ENCODE data around the gene IQSEC1. TPM values are rescaled to one million over a fixed set of nuclear protein-coding genes. Genes with fewer than 3 reads are reported as not detected.
"Not testable (repeated sequence)": the region's sequence is repeated elsewhere in the genome, so short reads cannot be mapped to it uniquely, and the experiment has no call there.

IQSEC1 gene
- total and polyA plus RNA-seq, 2 donors (not counting 3 experiments of a cell fraction or from before 2014, with no cell fraction given), result 5.2 to 18.0 TPM

GRCh38 chr3:12879191-12879815 is 193.9 kb downstream of the IQSEC1 start:
- Histone ChIP-seq H3K9me1 (replicated peaks; ENCODE audit: control insufficient read depth, extremely low read depth, insufficient read depth, low read length) (no peaks in the 10 kb centered on the region), H2AFZ (ENCODE audit: low read depth, low read length) (no peak overlapping the region), H3K4me2 (ENCODE audit: insufficient read depth, low read length) (no peak overlapping the region), H3K36me3 (ENCODE audit: control insufficient read depth in 2 of 2, extremely low read depth in 1 of 2, insufficient read depth in 2 of 2, low read length in 2 of 2) (no peaks in the 10 kb centered on the region), H3K27me3 (ENCODE audit: control insufficient read depth in 2 of 2, insufficient read depth in 2 of 2, low read length in 2 of 2) (no peaks in the 10 kb centered on the region), H4K20me1 (replicated peaks; ENCODE audit: control insufficient read depth, extremely low read depth, insufficient read depth, low read length) (no peaks in the 10 kb centered on the region), H3K9me3 (replicated peaks; ENCODE audit: control insufficient read depth, insufficient read depth, low read length) (no peaks in the 10 kb centered on the region), H3K4me3 (replicated peaks in 1 of 3; ENCODE audit: insufficient read depth in 1 of 3, low read depth in 1 of 3, low read length in 3 of 3) (no peak overlapping the region), H3K4me1 (ENCODE audit: control insufficient read depth, extremely low read depth, insufficient read depth, low read length) (no peaks in the 10 kb centered on the region), H3K79me2 (ENCODE audit: control insufficient read depth, insufficient read depth, low read length) (no peaks in the 10 kb centered on the region), H3K27ac (ENCODE audit: insufficient read depth, low read depth, low read length) (no peak overlapping the region), H3K9ac (replicated peaks; ENCODE audit: extremely low read depth, insufficient read depth, low read length) (no peak overlapping the region)
- TF ChIP-seq GATA2 (IDR thresholded peaks at IDR 0.05; ENCODE audit: insufficient read depth, insufficient read length, low read depth, low read length) (no peak), MYC (IDR thresholded peaks at IDR 0.05; ENCODE audit: low read depth, low read length) (no peak), JUN (IDR thresholded peaks at IDR 0.05; ENCODE audit: borderline replicate concordance, insufficient read depth, insufficient read length, low read depth) (no peak), POLR2A (IDR thresholded peaks at IDR 0.05; ENCODE audit: low read depth, low read length) (no peak)
- ChIA-PET CTCF (interaction anchor here (0.9 to 1.7 kb wide), 4 partner anchors 11 to 105 kb away, joined by 3 to 6 read pairs (median 5); no protein-coding TSS in a partner anchor), POLR2A (no interaction called here)
- intact Hi-C loops (cut with micrococcal nuclease), result no loop called here
- dilution Hi-C loops (cut with MboI; ENCODE audit: extremely low pct_ligation_motif_present, low sequenced_read_pairs), result no loop called here
- no TSS peak for BruUV-seq (replicated peaks)
- DNase-seq (ENCODE audit: low read depth, low spot score), result no peak
- FAIRE-seq, result no peak

- H4K20me1 ChIP-seq (replicated peaks; ENCODE audit: control insufficient read depth, extremely low read depth, insufficient read depth, low read length); FAIRE-seq; H3K79me2 ChIP-seq (ENCODE audit: control insufficient read depth, insufficient read depth, low read length); BruUV-seq (replicated peaks); H3K9ac ChIP-seq (replicated peaks; ENCODE audit: extremely low read depth, insufficient read depth, low read length); H3K4me2 ChIP-seq (ENCODE audit: insufficient read depth, low read length); H3K4me1 ChIP-seq (ENCODE audit: control insufficient read depth, extremely low read depth, insufficient read depth, low read length); H3K27me3 ChIP-seq (ENCODE audit: control insufficient read depth in 2 of 2, insufficient read depth in 2 of 2, low read length in 2 of 2); H2AFZ ChIP-seq (ENCODE audit: low read depth, low read length); H3K27ac ChIP-seq (ENCODE audit: insufficient read depth, low read depth, low read length); DNase-seq (ENCODE audit: low read depth, low spot score); dilution Hi-C loops (cut with MboI; ENCODE audit: extremely low pct_ligation_motif_present, low sequenced_read_pairs); H3K9me1 ChIP-seq (replicated peaks; ENCODE audit: control insufficient read depth, extremely low read depth, insufficient read depth, low read length); H3K36me3 ChIP-seq (ENCODE audit: control insufficient read depth in 2 of 2, extremely low read depth in 1 of 2, insufficient read depth in 2 of 2, low read length in 2 of 2); POLR2A ChIA-PET; H3K9me3 ChIP-seq (replicated peaks; ENCODE audit: control insufficient read depth, insufficient read depth, low read length); H3K4me3 ChIP-seq (replicated peaks in 1 of 3; ENCODE audit: insufficient read depth in 1 of 3, low read depth in 1 of 3, low read length in 3 of 3); intact Hi-C loops (cut with micrococcal nuclease): not testable (repeated sequence)
- CTCF ChIA-PET, result interaction anchor here (0.9 to 1.7 kb wide), 4 partner anchors 11 to 106 kb away, joined by 4 to 6 read pairs (median 5); no protein-coding TSS in a partner anchor
These were observed 194.5 kb downstream of the IQSEC1 start for GRCh38 chr3:12878758-12879157.
